Choroid plexus epithelial cell (primary cell): ENCODE measurements around the gene SLC35F4.

Experiments used
- DNase-seq: peaks from one replicate; pipeline ENCODE4 v3.0.0-alpha.2; 2010; ENCODE audit warnings: low read depth
- H3K4me3 ChIP-seq: 2 replicates; pipeline ENCODE4 v1.5.1; 2011; ENCODE audit warnings: low read depth, mild to moderate bottlenecking, control low read depth, low read length, moderate library complexity
- TF ChIP-seq, protein P1 (sequence below): conservative IDR thresholded peaks from 2 replicates; pipeline ENCODE4 v1.5.1; 2011; ENCODE audit warnings: low read depth, mild to moderate bottlenecking, control low read depth, inconsistent platforms, low read length, moderate library complexity

Gene SLC35F4

DNA sequence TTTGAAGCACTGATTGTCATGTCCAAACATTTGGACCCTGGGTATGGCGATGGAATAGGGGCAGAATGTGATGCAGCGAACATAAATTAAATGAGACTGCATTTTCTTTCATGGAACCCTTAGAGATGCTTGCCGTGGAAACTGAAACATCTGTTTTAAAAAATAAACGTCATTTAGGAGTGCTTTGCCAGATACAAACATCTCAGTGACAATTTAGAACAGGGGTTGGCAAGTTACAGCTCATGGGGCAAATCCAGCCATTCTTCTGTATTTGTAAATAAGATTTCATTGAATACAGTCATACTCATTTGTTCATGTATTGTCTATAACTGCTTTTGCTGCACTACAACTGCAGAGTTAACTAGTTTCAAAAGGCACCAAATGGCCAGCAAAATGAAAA lies 51.2 kb downstream of the SLC35F4 start:
- no peak for DNase-seq
- H3K4me3 ChIP-seq, result no peak overlapping the region
- TF ChIP-seq, protein P1, sequence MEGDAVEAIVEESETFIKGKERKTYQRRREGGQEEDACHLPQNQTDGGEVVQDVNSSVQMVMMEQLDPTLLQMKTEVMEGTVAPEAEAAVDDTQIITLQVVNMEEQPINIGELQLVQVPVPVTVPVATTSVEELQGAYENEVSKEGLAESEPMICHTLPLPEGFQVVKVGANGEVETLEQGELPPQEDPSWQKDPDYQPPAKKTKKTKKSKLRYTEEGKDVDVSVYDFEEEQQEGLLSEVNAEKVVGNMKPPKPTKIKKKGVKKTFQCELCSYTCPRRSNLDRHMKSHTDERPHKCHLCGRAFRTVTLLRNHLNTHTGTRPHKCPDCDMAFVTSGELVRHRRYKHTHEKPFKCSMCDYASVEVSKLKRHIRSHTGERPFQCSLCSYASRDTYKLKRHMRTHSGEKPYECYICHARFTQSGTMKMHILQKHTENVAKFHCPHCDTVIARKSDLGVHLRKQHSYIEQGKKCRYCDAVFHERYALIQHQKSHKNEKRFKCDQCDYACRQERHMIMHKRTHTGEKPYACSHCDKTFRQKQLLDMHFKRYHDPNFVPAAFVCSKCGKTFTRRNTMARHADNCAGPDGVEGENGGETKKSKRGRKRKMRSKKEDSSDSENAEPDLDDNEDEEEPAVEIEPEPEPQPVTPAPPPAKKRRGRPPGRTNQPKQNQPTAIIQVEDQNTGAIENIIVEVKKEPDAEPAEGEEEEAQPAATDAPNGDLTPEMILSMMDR, result no peak

DNA sequence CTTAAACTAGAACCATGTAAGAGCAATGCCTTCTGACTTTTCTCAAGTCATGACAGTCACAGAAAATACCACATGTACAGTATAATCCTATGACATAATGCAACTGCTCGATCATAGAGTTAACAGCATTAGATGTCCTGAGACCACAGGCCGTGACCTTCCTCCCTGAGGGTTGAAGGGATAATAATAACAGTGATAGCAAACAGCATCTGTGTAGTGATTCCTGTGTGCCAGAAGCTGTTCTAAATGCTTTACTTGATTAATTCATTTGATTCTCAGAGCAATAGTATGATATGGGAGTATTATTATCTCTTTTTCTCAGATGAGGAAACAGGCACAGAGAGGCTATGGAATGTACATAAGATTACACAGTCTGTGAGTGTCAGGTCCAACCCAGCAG lies 53.2 kb downstream of the SLC35F4 start:
- no peak overlapping the region for H3K4me3 ChIP-seq
- TF ChIP-seq, protein P1, result no peak
- DNase-seq, result no peak

DNA sequence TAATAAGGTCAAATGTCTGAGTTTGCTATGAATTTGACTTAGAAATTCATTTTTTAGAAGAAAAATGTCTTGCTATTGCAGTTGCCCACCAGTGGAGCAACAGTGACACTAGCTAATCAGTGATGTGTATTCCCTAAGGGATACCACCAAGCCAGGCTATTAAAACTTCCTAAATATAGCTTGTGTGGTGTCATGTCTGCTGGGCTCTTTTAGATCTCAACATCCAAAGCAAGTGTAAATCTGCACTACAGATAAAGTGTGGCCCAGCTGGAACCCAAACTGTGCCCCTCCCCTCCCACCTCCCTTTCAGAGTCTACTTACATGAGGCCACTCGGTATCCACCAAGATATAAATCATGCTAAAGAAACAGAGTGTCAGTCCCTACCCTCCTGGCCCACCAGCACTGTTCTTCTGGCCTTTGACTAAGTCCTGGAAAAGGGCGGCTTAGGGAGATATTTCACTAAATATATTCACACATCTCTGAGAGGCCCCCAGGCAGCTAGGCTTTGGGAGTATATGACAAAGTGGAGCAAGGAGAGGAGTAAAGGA lies 53.8 kb downstream of the SLC35F4 start:
- DNase-seq, result no peak
- TF ChIP-seq, protein P1, result no peak
- no peak overlapping the region for H3K4me3 ChIP-seq

DNA sequence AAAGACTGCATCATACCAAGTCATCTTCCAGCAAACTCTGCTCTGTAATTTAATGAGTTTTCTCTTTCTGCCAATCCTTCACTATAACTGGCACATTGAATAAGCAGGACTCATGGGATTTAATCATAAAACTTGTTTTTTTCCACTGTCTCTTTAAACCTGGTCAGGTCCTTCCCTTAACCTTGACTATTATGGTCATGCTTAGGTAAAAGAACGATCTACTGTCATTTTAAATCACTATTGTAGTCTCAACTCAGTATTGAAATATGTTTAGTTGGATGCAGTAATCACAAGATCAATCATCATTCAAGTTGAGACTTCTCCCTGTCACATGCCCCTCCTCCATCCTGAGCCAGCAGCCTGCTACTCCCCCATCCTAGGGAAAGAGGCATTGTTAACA lies 56.1 kb downstream of the SLC35F4 start:
- TF ChIP-seq, protein P1, result no peak
- no peak overlapping the region for H3K4me3 ChIP-seq
- no peak for DNase-seq

DNA sequence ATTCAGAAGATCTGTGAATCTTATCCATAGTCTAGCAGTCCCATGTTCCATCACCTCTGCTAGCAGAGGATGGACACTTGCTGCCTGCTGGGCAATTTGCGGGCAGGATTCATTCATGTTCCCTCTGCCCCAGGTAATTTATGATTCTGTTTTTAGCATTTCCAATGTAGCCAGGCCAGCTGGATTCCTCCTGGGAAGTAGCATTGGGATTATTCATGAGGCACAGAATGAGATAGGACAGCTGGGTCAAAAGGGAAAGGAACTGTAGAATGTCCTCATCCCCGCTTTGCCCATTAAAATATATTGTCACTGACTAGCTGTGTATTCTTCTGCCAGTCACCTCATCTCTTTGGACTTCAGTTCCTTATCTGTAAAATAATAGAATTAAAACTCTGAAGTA lies 68.7 kb downstream of the SLC35F4 start:
- TF ChIP-seq, protein P1, result no peak
- no peak for DNase-seq
- H3K4me3 ChIP-seq, result no peak overlapping the region

DNA sequence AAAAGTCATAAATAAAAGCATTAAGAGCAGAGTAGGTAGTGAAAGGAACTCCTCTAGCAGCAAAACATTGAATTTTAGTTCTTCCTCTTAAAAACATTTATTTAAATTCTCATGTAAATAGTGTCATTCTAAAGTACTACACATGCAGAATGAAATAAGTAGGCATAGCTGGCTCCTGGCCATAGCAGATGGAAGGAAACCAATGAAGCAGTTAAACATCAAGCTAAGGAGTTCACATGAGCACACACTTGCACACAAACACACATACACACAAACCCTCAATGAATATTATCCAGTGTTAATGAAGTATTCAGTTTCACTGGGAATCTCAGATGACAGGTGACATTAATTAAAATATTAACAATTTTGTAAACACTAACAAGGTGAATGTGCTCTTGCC lies 69.3 kb downstream of the SLC35F4 start:
- no peak for DNase-seq
- no peak overlapping the region for H3K4me3 ChIP-seq
- TF ChIP-seq, protein P1, result no peak

DNA sequence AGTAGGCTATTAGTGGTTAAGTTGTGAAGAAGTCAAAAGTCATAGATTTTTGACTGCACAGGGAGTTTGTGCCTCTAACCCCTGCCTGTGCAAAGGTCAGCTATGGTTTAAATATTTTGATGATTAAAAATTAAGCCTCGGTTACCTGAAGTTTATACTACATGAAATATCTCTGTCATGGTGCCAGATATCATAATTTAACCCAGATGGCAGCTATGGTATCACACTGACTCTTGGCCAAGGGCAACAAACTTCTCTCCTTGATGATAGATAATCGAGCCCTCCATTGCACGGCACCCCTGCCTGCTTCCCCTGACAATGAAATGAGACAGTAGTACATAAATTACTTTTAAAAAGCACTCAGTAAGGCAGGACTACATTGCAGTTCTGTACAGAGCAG lies 80.8 kb downstream of the SLC35F4 start:
- TF ChIP-seq, protein P1, result no peak
- H3K4me3 ChIP-seq, result no peak overlapping the region
- DNase-seq, result no peak
